ENCODE results near the gene NETO1. TPM values are rescaled to one million over a fixed set of nuclear protein-coding genes. Genes with fewer than 3 reads are reported as not detected.

The NETO1 gene
- total RNA-seq, 4 donors from 2014 or later: 0.95 TPM; not detected in 3

DNA sequence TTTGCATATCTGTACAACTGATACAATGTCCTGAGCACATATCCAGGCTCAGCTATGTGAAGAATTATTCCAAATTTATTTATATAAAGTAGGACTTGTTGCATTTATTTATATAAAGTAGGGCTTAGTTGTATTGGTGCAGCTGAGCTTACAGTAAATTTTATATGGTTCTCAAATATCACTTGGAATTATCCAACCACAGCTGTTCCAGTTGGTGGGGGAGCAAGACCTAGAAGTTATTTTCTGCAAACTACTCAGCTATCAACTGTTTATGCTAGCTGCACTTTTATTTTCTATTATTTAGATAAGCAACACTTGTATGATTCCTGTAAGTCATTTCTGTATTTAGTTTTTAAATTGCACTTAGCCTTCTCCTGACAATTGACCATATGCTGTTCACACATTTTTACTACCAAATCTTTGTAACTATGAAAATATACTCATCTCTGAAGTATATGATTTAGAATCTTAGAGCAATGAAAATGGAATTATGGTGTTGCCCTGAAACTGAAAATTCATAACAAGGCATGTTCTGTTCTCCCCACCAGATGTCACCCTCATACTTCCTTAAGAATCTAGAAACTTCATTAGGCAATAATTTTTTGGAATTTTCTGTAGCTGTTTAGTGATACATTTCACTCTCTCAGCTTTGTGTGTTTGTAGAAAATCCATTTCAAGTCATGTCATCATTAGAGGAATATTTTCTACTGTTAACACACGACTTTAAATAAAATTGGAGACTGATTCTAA, 166.7 kb downstream of the NETO1 start:
- Histone ChIP-seq H3K4me1 (no peaks in the 10 kb centered on the region), H3K9me3 (no peaks in the 10 kb centered on the region), H3K27ac (no peak overlapping the region), H3K4me3 (no peak overlapping the region), H3K27me3 (no peaks in the 10 kb centered on the region), H3K36me3 (no peaks in the 10 kb centered on the region)
- DNase-seq: no peak
- WGBS, 2 donors (ENCODE audit: low coverage in 1 of 2): 9 to 10% methylated on average over 1 of the region's 1 CpG
- in situ Hi-C loops (cut with MboI; ENCODE audit: low pct_ligation_motif_present in 1 of 4, low pct_unique_long_range_greater_than_20kb in 1 of 4, low sequenced_read_pairs in 3 of 4) (no loop called here), intact Hi-C loops (cut with DNase I; ENCODE audit: low total_unique reads) (no loop called here)
- TF ChIP-seq, protein P1, sequence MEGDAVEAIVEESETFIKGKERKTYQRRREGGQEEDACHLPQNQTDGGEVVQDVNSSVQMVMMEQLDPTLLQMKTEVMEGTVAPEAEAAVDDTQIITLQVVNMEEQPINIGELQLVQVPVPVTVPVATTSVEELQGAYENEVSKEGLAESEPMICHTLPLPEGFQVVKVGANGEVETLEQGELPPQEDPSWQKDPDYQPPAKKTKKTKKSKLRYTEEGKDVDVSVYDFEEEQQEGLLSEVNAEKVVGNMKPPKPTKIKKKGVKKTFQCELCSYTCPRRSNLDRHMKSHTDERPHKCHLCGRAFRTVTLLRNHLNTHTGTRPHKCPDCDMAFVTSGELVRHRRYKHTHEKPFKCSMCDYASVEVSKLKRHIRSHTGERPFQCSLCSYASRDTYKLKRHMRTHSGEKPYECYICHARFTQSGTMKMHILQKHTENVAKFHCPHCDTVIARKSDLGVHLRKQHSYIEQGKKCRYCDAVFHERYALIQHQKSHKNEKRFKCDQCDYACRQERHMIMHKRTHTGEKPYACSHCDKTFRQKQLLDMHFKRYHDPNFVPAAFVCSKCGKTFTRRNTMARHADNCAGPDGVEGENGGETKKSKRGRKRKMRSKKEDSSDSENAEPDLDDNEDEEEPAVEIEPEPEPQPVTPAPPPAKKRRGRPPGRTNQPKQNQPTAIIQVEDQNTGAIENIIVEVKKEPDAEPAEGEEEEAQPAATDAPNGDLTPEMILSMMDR (IDR thresholded peaks at IDR 0.05): peak in 1 of 5 experiments; percentile 12
- TF ChIP-seq POLR2A (IDR thresholded peaks at IDR 0.05): no peak

DNA sequence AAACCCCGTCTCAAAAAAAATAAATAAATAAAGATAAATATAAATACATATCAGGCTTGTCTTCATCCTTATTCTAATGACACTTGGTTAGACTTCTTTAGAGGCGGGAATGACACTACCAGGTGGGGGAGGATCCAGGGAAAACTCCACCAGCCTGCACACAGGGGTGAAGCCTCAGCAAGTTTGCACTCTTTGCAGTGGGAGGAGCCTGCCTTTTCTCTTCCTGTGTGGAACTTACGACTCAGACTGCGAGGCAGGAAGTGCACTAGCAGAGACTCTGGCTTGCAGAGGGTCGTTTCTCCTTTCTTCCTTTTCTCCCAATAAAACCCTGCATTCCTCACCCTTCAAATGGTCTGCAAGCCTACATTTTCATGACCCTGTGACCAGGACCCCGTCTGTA, 170.1 kb downstream of the NETO1 start:
- Histone ChIP-seq H3K9me3 (no peaks in the 10 kb centered on the region), H3K27ac (no peak overlapping the region), H3K4me1 (peaks cover 1 to 10% (median 3%) of the 10 kb centered on the region in 4 donors), H3K27me3 (no peaks in the 10 kb centered on the region), H3K36me3 (no peaks in the 10 kb centered on the region), H3K4me3 (no peak overlapping the region)
- no peak for DNase-seq
- intact Hi-C loops (cut with DNase I; ENCODE audit: low total_unique reads) (no loop called here), in situ Hi-C loops (cut with MboI; ENCODE audit: low pct_ligation_motif_present in 1 of 4, low pct_unique_long_range_greater_than_20kb in 1 of 4, low sequenced_read_pairs in 3 of 4) (no loop called here)
- TF ChIP-seq EP300 (IDR thresholded peaks at IDR 0.05; ENCODE audit: low read depth) (no peak), POLR2A (IDR thresholded peaks at IDR 0.05) (no peak), POLR2AphosphoS5 (IDR thresholded peaks at IDR 0.05) (no peak)
- TF ChIP-seq, protein P1 (IDR thresholded peaks at IDR 0.05): no peak
- WGBS, 2 donors (ENCODE audit: low coverage in 1 of 2): 54 to 60% methylated on average over 4 to 6 of the region's 6 CpGs

DNA sequence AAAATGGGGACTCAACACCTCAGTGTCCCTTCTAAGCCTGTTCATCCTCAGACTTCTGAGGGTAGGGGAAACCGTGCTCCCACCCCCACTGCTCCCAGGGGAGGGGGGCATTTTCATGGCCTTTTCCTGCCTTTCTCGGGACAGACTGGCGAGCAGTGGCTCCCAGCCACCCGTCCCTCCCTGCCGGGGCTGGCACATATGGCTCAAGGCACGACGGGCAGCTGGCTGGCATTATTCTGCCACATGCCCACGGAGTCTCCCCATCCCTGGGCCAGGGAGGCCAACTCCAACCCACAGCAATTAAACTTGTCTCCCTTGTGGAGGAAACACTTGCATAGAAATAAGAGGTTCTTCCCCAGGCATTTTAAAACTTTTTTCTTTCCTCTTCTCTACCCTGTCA, 175.2 kb downstream of the NETO1 start:
- H3K27me3 ChIP-seq: no peaks in the 10 kb centered on the region
- H3K4me3 ChIP-seq: peak overlapping the region in 2 of 4 donors; percentile 2 to 8
- no peaks in the 10 kb centered on the region for H3K9me3 ChIP-seq
- H3K36me3 ChIP-seq: no peaks in the 10 kb centered on the region
- TF ChIP-seq POLR2AphosphoS5 (IDR thresholded peaks at IDR 0.05): no peak
- TF ChIP-seq EP300 (IDR thresholded peaks at IDR 0.05; ENCODE audit: low read depth): no peak
- TF ChIP-seq POLR2A (IDR thresholded peaks at IDR 0.05): no peak
- TF ChIP-seq, protein P1 (IDR thresholded peaks at IDR 0.05): no peak
- peaks cover 4 to 20% (median 6%) of the 10 kb centered on the region in 4 donors for H3K4me1 ChIP-seq
- H3K27ac ChIP-seq: no peak overlapping the region
- 28% methylated on average over 5 of the region's 8 CpGs; no CpG with 5 or more reads in 1 of the 2 donors for WGBS, 2 donors (ENCODE audit: low coverage in 1 of 2)
- no peak for DNase-seq
- in situ Hi-C loops (cut with MboI; ENCODE audit: low pct_ligation_motif_present in 1 of 4, low pct_unique_long_range_greater_than_20kb in 1 of 4, low sequenced_read_pairs in 3 of 4): no loop called here
- intact Hi-C loops (cut with DNase I; ENCODE audit: low total_unique reads): no loop called here

Small RNAs within 50 kb of the gene (small RNA-seq; reads per million reads assigned to genes)
- gene MIR548AV: 0 reads per million in 4 donors
- 29.5 to 128 (median 66.5) reads per million in 4 donors for gene RNA5SP460

Measured in transverse colon (tissue), 4 donors.